C4-2B (cell line): Measurements from ENCODE around the gene SNAI3.

Experiments
- H3K27ac ChIP-seq: fragments of 450-650 bp; 2 replicates; pipeline ENCODE4 v1.5.1; 2017
- CTCF ChIP-seq: fragments of 450-650 bp; conservative IDR thresholded peaks from 2 replicates; pipeline ENCODE4 v1.5.1; 2017; ENCODE audit warnings: mild to moderate bottlenecking
- ZFX ChIP-seq: fragments of 450-650 bp; IDR thresholded peaks from 2 replicates; pipeline ENCODE4 v1.6.1; 2017

Gene SNAI3

GRCh38 chr16:88720396-88720970 lies 34.2 kb upstream of the SNAI3 start:
- no peak for TF ChIP-seq ZFX
- no peak for TF ChIP-seq CTCF
- no peak overlapping the region for H3K27ac ChIP-seq

GRCh38 chr16:88719933-88720296 lies 33.6 kb upstream of the SNAI3 start:
- TF ChIP-seq ZFX: no peak
- TF ChIP-seq CTCF: no peak
- H3K27ac ChIP-seq: no peak overlapping the region

- TF ChIP-seq ZFX (no peak), CTCF (no peak)
- no peak overlapping the region for H3K27ac ChIP-seq
These were observed 33.1 kb upstream of the SNAI3 start for GRCh38 chr16:88719267-88719932.

GRCh38 chr16:88718178-88718577 lies 31.9 kb upstream of the SNAI3 start:
- TF ChIP-seq ZFX (no peak), CTCF (no peak)
- H3K27ac ChIP-seq: no peak overlapping the region

- no peak for TF ChIP-seq ZFX
- TF ChIP-seq CTCF: no peak
- H3K27ac ChIP-seq: no peak overlapping the region
These were observed 30.3 kb upstream of the SNAI3 start for GRCh38 chr16:88716601-88717001.

- no peak for TF ChIP-seq ZFX
- no peak for TF ChIP-seq CTCF
- no peak overlapping the region for H3K27ac ChIP-seq
These were observed 29.9 kb upstream of the SNAI3 start for GRCh38 chr16:88716201-88716600.

- H3K27ac ChIP-seq: no peak overlapping the region
- TF ChIP-seq ZFX (no peak), CTCF (no peak)
These were observed 29.2 kb upstream of the SNAI3 start for GRCh38 chr16:88715312-88716190.
